ACHN (cell line): Measurements from ENCODE around the gene GRAP.
"Not testable (repeated sequence)": the region's sequence is repeated elsewhere in the genome, so short reads cannot be mapped to it uniquely, and the experiment has no call there.

Experiments used
- DNase-seq: peaks from one replicate; pipeline ENCODE4 v3.0.0-alpha.2; 2015
- in situ Hi-C: cut with HindIII; loops from 2 replicates; pipeline ENCODE4 v1.10.0; 2017; ENCODE audit warnings: low sequenced_read_pairs, low pct_ligation_motif_present, low pct_unique_long_range_greater_than_20kb

GRAP gene

GRCh38 chr17:19047510-19047909 is 753 bp upstream of the GRAP start:
- in situ Hi-C loops, DNase-seq: not testable (repeated sequence)

GRCh38 chr17:19044643-19045042 is 2.1 kb downstream of the GRAP start:
- DNase-seq, in situ Hi-C loops: not testable (repeated sequence)

DNA sequence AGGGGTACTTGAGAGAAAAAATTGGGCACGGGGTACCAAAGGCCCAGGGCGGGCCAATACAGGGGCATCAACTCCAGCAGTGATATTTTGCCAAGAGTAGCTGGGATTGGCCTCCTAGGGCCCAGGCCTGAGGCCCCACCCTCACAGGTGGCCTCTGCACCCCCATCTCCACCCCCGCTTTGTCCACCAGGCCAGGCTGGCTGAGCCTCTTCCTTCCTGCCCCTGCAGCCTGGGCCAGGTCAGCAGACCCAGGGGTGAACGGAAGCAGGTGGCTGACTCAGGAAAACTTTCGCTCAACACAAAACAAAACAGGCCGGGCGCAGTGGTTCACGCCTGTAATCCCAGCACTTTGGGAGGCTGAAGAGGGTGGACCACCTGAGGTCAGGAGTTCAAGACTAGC is 3.7 kb downstream of the GRAP start:
- DNase-seq, in situ Hi-C loops: not testable (repeated sequence)

GRCh38 chr17:19042369-19042768 is 4.4 kb downstream of the GRAP start:
- DNase-seq, in situ Hi-C loops: not testable (repeated sequence)

- in situ Hi-C loops, DNase-seq: not testable (repeated sequence)
Measured at GRCh38 chr17:19041871-19042270, 4.9 kb downstream of the GRAP start.

DNA sequence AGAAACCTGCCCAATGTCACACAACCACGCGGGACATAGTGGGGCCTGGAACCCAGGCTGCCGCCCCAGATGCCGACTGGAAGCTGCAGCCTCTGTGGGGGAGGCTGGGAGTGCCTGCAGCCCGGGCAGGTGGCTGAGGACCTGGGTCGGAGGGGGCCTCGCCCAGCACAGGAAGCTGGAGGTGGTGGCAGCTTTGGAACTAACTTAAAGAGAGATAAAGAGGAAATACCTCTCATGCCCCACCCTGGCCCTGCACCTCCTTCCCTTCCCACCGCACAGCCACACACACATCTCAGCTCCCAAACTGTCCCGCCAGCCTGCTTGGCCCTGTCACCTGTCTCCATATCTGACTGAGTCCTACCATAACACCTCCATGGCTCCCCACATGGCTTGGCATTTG is 6.4 kb downstream of the GRAP start:
- DNase-seq, in situ Hi-C loops: not testable (repeated sequence)

DNA sequence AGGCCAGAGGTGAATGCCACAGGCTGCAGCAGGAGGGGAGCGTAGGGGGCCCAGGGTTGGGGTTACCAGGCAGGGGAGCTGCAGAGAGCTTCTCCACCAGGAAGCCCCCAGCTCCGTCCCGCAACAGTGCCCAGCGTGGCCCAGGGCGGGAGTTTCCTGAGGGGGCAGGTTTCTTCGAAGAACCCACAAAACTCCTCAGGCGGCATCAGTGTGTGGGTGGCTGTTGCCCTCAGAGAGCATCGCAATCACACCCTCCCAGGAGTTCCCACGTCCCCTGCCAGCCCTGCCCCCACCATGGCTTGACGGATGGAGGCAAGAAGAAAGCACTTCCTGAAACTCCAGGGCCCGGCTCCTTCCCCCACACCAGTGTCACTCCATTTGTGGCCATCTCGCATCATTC is 8.0 kb downstream of the GRAP start:
- DNase-seq, in situ Hi-C loops: not testable (repeated sequence)

- in situ Hi-C loops, DNase-seq: not testable (repeated sequence)
Measured at GRCh38 chr17:19038007-19038406, 8.8 kb downstream of the GRAP start.

GRCh38 chr17:19037547-19037946 is 9.2 kb downstream of the GRAP start:
- in situ Hi-C loops, result not testable (repeated sequence)

DNA sequence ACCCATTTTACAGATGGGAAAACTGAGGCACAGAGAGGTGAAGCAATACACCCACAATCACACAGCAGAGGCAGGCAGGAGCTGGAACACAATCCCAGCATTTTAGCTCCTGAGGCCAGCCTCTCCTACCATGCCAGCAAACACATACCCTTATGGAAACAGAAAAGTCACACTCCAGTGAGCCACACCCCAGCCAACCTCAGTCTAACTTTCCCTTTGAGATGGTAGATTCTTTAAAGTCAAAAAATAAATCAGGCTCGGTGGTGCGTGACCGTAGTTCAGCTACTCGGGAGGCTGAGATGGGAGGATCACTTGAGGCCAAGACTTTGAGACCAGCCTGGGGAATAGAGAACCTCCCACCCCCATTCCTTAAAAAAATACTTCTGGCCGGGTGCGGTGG is 10.6 kb downstream of the GRAP start:
- in situ Hi-C loops, result not testable (repeated sequence)

More at GRCh38 chr17:19037547-19037946, 9.2 kb downstream of the GRAP start:
- not testable (repeated sequence) for DNase-seq

DNA sequence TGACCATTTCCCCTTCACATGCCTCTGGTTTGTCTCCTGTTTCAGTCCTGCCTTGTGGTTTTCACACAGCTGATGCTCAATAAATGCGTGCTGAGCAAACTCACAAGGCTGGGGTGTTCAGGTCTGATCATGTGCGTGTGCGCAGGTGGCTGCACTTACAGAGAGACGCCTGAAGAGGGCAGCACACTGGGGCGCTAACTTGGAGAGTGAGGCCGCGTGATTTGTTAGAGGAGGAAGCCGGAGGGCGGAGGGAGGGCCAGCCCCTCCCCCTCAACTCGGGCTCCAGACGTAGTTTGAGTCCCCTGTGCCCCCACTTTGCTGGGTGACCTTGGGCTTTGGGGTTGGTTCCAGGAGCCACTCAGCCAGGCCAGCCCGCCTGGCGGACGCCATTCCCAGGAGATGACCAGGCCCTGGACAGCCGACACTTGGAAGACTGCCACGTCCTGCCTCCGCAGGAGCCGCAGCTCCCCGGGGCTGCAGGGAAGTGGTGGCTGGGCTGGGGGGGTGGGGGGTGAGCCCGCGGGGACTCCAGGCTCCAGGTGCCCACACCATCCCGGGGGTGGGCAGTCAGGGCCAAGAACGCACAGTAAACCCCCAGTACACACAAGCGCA is 14.3 kb downstream of the GRAP start:
- in situ Hi-C loops, DNase-seq: not testable (repeated sequence)

More for the DNA sequence above, 10.6 kb downstream of the GRAP start:
- DNase-seq, result not testable (repeated sequence)

DNA sequence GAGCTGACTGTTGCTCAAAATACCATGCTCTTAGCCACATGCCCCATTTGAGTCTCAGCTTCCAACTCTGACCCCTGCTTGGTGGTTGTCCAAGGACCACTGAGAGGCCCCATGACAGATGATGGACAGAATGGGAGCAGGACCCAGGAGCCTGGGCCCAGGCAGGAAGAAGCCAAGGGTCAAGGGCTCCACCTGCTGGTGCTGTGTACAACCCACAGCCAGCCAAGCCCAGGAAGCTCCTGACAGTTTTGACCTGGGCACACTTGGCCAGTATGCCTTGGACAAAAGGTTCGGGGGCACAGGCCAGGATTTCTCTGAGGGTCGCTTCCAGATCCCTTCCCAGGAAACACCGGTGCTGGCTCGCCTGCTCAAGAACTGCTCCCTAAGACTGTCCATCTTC is 15.0 kb downstream of the GRAP start:
- in situ Hi-C loops, DNase-seq: not testable (repeated sequence)

DNA sequence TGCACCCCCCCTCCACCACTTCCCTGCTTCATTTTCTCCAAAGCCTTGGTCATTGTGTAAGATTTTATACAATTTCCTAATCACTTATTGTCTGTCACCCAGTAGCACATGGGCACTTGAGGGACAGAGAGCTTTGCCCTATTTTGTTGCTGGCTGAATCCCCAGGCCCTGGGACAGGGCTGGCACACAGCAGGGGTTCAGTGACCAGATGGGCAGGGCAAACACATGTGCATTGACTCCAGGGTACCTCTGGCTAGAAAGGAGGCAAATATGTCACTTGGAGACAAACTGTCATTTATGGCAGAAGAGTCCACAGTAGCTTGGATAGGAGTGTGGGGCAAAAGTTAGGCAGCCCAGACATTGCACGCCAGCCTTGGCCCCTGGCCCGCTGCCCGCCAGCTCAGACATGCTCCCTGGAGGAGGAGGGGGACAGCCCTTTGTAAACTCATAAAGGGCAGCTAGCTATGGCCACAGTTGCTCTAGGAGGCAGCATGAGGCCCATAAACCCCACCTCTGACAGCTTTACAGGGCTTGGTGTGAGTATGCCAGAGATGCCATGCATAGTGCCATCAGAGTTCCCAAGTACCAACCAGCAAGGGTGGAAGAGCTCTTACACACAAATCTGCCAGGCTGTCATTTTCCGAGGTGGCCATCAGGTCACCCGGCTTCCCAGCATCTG is 15.8 kb downstream of the GRAP start:
- in situ Hi-C loops, DNase-seq: not testable (repeated sequence)

GRCh38 chr17:19029740-19030139 is 17.0 kb downstream of the GRAP start:
- in situ Hi-C loops, DNase-seq: not testable (repeated sequence)

GRCh38 chr17:19028671-19029070 is 18.1 kb downstream of the GRAP start:
- in situ Hi-C loops, result not testable (repeated sequence)

DNA sequence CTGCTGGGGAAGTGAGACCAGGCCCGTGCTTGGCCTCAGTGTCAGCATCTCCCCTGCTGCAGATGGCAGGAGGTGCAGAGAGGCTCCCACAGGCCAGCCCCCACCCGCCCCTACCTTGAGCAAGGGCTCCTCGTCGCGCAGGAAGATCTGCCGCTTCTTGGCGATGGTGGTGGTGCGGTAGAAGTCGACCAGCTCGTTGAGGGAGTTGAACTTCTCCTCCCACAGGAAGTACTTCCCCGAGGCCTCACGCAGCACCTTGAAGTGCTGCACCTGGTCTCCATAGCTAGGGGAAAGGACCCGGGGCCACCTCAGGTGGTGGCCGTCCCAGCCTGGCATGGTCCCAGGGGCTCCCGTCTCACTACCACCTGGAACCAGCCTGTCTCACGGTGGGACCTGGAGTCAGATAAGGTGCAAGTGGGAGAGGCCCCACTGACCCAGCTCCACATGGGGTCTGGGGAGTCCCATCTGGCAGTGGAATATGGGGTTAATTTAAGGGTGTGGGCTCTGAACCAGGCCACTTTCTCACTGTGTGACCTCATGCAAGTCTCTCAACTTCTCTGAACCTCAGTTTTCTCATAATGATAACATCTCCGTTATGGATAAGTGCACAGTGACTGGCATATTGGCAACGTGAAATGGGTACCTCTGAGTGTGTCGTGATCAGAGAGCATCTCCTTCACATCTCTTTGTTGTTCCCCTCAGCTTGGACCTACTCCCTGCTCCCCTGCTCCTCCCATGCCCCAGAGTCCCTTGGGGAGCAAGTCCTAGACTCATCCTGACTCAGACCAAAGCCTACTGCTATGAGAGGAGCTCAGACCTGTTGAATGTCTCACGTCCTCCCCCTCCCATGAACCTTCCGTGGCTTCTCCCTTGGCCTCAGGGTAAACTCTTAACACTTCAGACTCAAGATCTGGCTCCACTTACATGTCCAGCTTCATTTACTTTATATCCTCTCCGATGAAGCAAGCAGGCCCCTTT is 22.4 kb downstream of the GRAP start:
- no peak for DNase-seq
- in situ Hi-C loops, result no loop called here

More at GRCh38 chr17:19028671-19029070, 18.1 kb downstream of the GRAP start:
- DNase-seq, result not testable (repeated sequence)

DNA sequence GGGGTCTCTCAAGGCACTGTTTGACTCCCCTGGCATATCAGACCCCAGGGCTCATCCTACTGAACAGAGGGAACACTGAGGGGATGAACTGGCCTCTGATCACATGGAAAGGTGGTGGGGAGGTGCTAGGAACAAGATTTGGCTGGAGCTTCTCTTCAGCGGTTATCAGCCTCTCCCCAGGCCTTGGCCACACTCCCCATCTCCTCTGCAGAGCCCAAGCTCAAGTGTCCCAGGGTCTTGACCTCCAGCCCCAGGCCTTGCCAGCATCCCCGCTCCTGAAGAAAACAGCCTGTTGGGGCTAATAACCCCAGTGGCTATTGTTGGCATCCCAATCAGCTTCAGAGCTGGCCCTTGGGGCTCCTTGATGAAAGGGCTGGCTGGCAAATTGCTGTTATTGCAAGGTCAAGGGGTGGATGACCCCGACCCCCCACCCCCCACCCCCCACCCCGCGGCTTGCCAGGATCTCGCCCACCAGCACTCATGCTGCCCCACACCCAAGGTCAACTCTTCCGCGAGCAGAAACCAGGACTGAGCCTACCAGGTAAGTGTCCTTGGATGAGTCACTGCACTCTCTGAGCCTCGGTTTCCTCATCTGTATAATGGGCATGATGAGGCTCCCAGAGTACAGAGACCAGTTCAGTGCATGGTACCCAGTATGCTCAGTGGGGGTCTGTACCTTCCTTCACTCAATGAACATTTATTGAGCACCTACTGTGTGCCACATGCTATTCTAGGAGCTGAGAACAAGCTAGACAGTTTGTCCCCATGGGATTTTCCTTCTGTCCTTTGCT is 23.4 kb downstream of the GRAP start:
- in situ Hi-C loops, result no loop called here

GRCh38 chr17:19022747-19023146 is 24.0 kb downstream of the GRAP start:
- DNase-seq, result no peak
- in situ Hi-C loops, result no loop called here

More for the DNA sequence above, 23.4 kb downstream of the GRAP start:
- DNase-seq, result no peak
